ENCODE data around the gene GABRA5.

- TF ChIP-seq, protein P1, sequence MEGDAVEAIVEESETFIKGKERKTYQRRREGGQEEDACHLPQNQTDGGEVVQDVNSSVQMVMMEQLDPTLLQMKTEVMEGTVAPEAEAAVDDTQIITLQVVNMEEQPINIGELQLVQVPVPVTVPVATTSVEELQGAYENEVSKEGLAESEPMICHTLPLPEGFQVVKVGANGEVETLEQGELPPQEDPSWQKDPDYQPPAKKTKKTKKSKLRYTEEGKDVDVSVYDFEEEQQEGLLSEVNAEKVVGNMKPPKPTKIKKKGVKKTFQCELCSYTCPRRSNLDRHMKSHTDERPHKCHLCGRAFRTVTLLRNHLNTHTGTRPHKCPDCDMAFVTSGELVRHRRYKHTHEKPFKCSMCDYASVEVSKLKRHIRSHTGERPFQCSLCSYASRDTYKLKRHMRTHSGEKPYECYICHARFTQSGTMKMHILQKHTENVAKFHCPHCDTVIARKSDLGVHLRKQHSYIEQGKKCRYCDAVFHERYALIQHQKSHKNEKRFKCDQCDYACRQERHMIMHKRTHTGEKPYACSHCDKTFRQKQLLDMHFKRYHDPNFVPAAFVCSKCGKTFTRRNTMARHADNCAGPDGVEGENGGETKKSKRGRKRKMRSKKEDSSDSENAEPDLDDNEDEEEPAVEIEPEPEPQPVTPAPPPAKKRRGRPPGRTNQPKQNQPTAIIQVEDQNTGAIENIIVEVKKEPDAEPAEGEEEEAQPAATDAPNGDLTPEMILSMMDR (IDR thresholded peaks at IDR 0.05), result no peak
- no peak for TF ChIP-seq EZH2 (IDR thresholded peaks at IDR 0.05; ENCODE audit: borderline replicate concordance, insufficient read depth, low read depth, low read length, poor library complexity, severe bottlenecking)
Measured at GRCh38 chr15:26967719-26968269, 100.9 kb downstream of the GABRA5 start.

Measured in B cell (primary cell).